T-helper 1 cell treated with Interleukin-12 subunit alpha and Interleukin-12 subunit beta and Interleukin-4 antibody, amounts not matched to agents 30 ng/mL and 1 ng/mL, for 36 hours (primary cell): ENCODE measurements around the gene FLRT2. TPM values are rescaled to one million over a fixed set of nuclear protein-coding genes. Genes with fewer than 3 reads are reported as not detected.

Experiments
- intact Hi-C: fragments of 100-400 bp; cut with micrococcal nuclease; formaldehyde crosslinking; loops from one replicate; pipeline ENCODE4 v1.15.1; 2024
- total RNA-seq: library from RNA; stranded (reverse); gene quantifications from 2 replicates; pipeline ENCODE4 v1.2.3, GENCODE V29; 2022

Gene FLRT2
- total RNA-seq, 1 donor from 2014 or later: not detected

- intact Hi-C loops: no loop called here
These were observed 64.3 kb downstream of the FLRT2 start for GRCh38 chr14:85594217-85594616.

- intact Hi-C loops: no loop called here
These were observed 66.0 kb downstream of the FLRT2 start for GRCh38 chr14:85595981-85596380.

GRCh38 chr14:85596562-85596961, 66.6 kb downstream of the FLRT2 start:
- intact Hi-C loops: no loop called here

GRCh38 chr14:85597701-85598100, 67.8 kb downstream of the FLRT2 start:
- intact Hi-C loops: no loop called here

- intact Hi-C loops: no loop called here
These were observed 70.0 kb downstream of the FLRT2 start for GRCh38 chr14:85599939-85600338.

GRCh38 chr14:85601246-85601645, 71.3 kb downstream of the FLRT2 start:
- intact Hi-C loops: no loop called here

- intact Hi-C loops: no loop called here
These were observed 71.7 kb downstream of the FLRT2 start for GRCh38 chr14:85601690-85602089.

GRCh38 chr14:85602345-85602744, 72.4 kb downstream of the FLRT2 start:
- intact Hi-C loops: no loop called here

GRCh38 chr14:85604021-85604420, 74.1 kb downstream of the FLRT2 start:
- intact Hi-C loops: no loop called here

GRCh38 chr14:85604714-85605113, 74.8 kb downstream of the FLRT2 start:
- intact Hi-C loops: no loop called here

- intact Hi-C loops: no loop called here
These were observed 77.7 kb downstream of the FLRT2 start for GRCh38 chr14:85607651-85608081.

GRCh38 chr14:85613496-85613895, 83.6 kb downstream of the FLRT2 start:
- intact Hi-C loops: no loop called here

- intact Hi-C loops: no loop called here
These were observed 86.5 kb downstream of the FLRT2 start for GRCh38 chr14:85616386-85616885.

- intact Hi-C loops: no loop called here
These were observed 86.9 kb downstream of the FLRT2 start for GRCh38 chr14:85616886-85617285.

GRCh38 chr14:85617791-85618190, 87.8 kb downstream of the FLRT2 start:
- intact Hi-C loops: no loop called here

GRCh38 chr14:85618390-85618789, 88.4 kb downstream of the FLRT2 start:
- intact Hi-C loops: no loop called here

GRCh38 chr14:85618978-85619377, 89.0 kb downstream of the FLRT2 start:
- intact Hi-C loops: no loop called here

GRCh38 chr14:85619851-85620250, 89.9 kb downstream of the FLRT2 start:
- intact Hi-C loops: no loop called here

GRCh38 chr14:85620947-85621346, 91.0 kb downstream of the FLRT2 start:
- intact Hi-C loops: no loop called here

GRCh38 chr14:85622106-85622505, 92.2 kb downstream of the FLRT2 start:
- intact Hi-C loops: no loop called here

- intact Hi-C loops: no loop called here
These were observed 93.2 kb downstream of the FLRT2 start for GRCh38 chr14:85622986-85623685.

GRCh38 chr14:85625925-85626585, 96.1 kb downstream of the FLRT2 start:
- intact Hi-C loops: no loop called here

- intact Hi-C loops: no loop called here
These were observed 104.3 kb downstream of the FLRT2 start for GRCh38 chr14:85634205-85634604.
